ENCODE data around the gene ELF3.

ELF3 gene

DNA sequence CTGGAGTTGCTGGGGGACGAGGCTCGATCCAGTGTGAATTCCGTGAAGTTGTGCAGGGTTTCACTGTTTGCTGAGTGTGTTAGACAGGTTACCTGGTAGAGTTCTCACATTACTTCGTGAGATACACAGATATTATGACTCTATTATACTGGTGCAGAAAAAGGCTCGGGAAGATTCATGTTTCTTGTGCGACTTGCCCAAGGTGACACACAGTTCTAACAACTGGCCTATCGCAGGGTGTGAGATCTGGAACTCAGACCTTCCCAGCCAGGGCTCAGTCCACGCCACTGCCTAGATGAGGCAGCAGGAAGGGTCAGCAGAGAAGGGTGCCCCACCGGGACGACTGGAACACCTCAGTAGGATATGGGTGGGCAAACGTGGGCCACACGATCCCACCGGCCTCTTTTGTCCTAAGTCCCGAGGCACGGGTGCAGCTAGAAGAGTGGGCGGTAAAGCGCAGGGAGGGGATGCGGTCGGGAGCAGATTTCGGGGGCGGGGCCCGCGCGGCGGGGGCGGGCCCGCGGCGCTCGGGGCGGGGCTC, 28.2 kb upstream of the ELF3 start:
- in situ Hi-C loops (cut with MboI; ENCODE audit: low pct_unique_long_range_greater_than_20kb, low sequenced_read_pairs, unreplicated experiment), result no loop called here
- no peak for DNase-seq (ENCODE audit: low spot score)
- TF ChIP-seq, protein P1, sequence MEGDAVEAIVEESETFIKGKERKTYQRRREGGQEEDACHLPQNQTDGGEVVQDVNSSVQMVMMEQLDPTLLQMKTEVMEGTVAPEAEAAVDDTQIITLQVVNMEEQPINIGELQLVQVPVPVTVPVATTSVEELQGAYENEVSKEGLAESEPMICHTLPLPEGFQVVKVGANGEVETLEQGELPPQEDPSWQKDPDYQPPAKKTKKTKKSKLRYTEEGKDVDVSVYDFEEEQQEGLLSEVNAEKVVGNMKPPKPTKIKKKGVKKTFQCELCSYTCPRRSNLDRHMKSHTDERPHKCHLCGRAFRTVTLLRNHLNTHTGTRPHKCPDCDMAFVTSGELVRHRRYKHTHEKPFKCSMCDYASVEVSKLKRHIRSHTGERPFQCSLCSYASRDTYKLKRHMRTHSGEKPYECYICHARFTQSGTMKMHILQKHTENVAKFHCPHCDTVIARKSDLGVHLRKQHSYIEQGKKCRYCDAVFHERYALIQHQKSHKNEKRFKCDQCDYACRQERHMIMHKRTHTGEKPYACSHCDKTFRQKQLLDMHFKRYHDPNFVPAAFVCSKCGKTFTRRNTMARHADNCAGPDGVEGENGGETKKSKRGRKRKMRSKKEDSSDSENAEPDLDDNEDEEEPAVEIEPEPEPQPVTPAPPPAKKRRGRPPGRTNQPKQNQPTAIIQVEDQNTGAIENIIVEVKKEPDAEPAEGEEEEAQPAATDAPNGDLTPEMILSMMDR (IDR thresholded peaks at IDR 0.05; ENCODE audit: extremely low read depth, insufficient read depth, missing control alignments), result no peak

DNA sequence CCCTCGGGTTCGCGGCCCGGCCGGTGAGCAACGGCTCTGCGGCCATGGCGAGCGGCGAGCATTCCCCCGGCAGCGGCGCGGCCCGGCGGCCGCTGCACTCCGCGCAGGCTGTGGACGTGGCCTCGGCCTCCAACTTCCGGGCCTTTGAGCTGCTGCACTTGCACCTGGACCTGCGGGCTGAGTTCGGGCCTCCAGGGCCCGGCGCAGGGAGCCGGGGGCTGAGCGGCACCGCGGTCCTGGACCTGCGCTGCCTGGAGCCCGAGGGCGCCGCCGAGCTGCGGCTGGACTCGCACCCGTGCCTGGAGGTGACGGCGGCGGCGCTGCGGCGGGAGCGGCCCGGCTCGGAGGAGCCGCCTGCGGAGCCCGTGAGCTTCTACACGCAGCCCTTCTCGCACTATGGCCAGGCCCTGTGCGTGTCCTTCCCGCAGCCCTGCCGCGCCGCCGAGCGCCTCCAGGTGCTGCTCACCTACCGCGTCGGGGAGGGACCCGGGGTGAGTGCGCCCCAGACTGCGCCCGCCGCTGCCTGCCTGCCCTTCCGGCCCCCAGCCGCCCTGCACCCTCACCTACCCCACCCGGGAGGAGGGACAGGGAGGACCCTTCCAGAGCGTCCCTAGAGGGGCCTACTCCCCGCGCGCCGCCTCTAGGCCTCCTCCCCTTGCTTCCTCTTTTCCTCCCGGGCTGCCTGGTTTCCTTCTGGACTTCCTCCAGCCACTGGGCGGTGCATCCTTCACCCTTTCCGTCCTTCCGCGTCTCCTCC, 27.6 kb upstream of the ELF3 start, which contains the start of gene RNPEP:
Gene RNPEP (plus strand): TSS at position 26 of the 757 bp plus-strand sequence. CDS start 19 bp downstream, at position 45.
- peak; percentile 92 for DNase-seq (ENCODE audit: low spot score)
- in situ Hi-C loops (cut with MboI; ENCODE audit: low pct_unique_long_range_greater_than_20kb, low sequenced_read_pairs, unreplicated experiment), result no loop called here
- TF ChIP-seq, protein P1 (IDR thresholded peaks at IDR 0.05; ENCODE audit: extremely low read depth, insufficient read depth, missing control alignments), result no peak

DNA sequence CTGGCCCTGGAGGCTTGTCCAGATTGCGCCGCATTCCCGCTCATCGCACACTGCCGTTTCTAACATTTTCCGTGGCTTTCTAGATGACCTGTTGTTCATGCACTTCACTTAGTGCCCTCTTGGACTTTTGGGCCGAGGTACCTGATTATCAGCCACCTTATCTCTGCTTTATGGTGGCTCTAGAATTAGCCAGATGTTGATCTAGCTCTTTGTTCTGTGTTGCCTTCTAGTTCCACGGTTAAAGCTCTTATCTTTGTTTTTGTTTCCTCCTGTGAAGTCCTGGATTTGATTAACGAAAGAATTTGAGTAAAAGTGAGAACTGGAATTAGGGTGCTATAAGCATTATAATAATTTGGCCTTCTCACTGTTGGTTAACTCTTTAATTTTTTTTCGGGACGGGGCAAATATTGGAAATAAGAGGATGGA, 27.0 kb upstream of the ELF3 start:
- in situ Hi-C loops (cut with MboI; ENCODE audit: low pct_unique_long_range_greater_than_20kb, low sequenced_read_pairs, unreplicated experiment), result no loop called here

DNA sequence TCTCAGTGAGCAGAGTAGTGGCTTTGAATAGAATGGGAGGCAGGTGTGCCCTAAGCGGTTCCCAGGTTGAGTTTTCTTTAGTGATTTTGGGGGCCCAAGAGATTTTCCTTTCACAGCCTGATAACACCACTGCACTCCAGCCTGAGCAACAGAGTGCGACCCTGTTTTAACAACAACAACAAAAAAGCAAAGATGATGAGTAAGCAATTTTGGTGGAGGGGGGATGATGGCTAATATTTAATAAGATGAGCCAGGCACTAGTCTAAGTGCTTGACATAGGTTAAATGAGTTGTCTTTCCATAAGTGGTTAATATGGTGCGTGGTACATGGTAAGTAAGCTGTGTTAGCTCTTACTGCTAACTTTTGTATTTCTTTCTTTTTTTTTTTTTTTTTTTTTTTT, 25.9 kb upstream of the ELF3 start:
- TF ChIP-seq, protein P1 (IDR thresholded peaks at IDR 0.05; ENCODE audit: extremely low read depth, insufficient read depth, missing control alignments), result no peak
- no peak for DNase-seq (ENCODE audit: low spot score)
- in situ Hi-C loops (cut with MboI; ENCODE audit: low pct_unique_long_range_greater_than_20kb, low sequenced_read_pairs, unreplicated experiment), result no loop called here

More for the DNA sequence above, 27.0 kb upstream of the ELF3 start:
- TF ChIP-seq, protein P1 (IDR thresholded peaks at IDR 0.05; ENCODE audit: extremely low read depth, insufficient read depth, missing control alignments), result no peak
- DNase-seq (ENCODE audit: low spot score), result peak; percentile 61

DNA sequence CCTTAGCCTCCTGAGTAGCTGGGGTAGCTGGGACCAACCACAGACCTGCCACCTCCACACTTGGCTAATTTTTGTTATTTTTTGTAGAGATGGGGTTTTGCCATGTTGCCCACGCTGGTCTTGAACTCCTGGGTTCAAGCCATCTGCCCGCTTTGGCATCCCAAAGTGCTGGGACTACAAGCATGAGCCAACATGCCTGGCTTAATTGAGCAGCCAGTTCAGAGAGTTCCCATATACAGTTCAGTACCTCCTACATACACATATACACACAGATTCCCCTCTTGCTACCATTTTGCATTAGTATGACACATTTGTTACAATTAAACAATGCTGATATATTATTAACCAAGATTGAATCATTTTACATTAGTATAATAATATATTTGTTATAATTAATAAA, 25.0 kb upstream of the ELF3 start:
- DNase-seq (ENCODE audit: low spot score), result no peak

DNA sequence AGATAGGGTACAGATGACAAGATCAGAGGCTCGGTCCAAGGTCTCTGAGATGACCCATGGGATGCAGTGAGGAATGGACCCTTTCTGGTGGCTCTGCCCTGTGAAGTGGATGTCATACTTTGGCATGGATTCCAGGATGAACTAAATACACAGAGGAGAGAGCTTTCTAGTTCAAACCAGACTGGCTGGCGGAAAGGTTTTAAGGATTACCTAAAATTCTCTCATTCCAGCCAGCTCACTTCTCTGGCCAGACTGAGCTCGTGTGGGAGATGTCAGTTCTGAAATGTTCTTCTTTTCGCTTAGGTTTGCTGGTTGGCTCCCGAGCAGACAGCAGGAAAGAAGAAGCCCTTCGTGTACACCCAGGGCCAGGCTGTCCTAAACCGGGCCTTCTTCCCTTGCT, 21.8 kb upstream of the ELF3 start:
- in situ Hi-C loops (cut with MboI; ENCODE audit: low pct_unique_long_range_greater_than_20kb, low sequenced_read_pairs, unreplicated experiment), result no loop called here
- no peak for DNase-seq (ENCODE audit: low spot score)
- TF ChIP-seq, protein P1 (IDR thresholded peaks at IDR 0.05; ENCODE audit: extremely low read depth, insufficient read depth, missing control alignments), result no peak

More for the DNA sequence above, 25.0 kb upstream of the ELF3 start:
- TF ChIP-seq, protein P1 (IDR thresholded peaks at IDR 0.05; ENCODE audit: extremely low read depth, insufficient read depth, missing control alignments), result no peak
- in situ Hi-C loops (cut with MboI; ENCODE audit: low pct_unique_long_range_greater_than_20kb, low sequenced_read_pairs, unreplicated experiment), result no loop called here

Measured in GM13977 (cell line).